Pancreas (tissue), 10 donors: Measurements from ENCODE around the gene TMEM269. TPM values are rescaled to one million over a fixed set of nuclear protein-coding genes. Genes with fewer than 3 reads are reported as not detected.
A peak's percentile ranks its signal among the peaks of the same experiment; 100 is the strongest.

ENCODE experiments used
- ATAC-seq, 4 donors: fragments of 200-7000 bp; cut with Tn5 transposase; one replicate each; pipeline versions ENCODE4 v1.8.0 to v1.9.1; 2020; ENCODE audit warnings: mild to moderate bottlenecking in 4 of 4, moderate library complexity in 4 of 4
- DNase-seq, 6 donors: peaks; one replicate each; pipeline ENCODE4 v3.0.0-alpha.2; 2020
- FAIRE-seq: peaks from 2 replicates; lab custom pipeline; 2012; peaks lifted over from hg19 to GRCh38; lab: Jason Lieb, UNC
- H3K27ac ChIP-seq, 4 donors: fragments of 200-600 bp; sonication (generic); 1 replicate in 3 of 4; 2 replicates in 1 of 4; pipeline versions ENCODE4 v1.5.0 to v1.8.0; 2020
- H3K27me3 ChIP-seq, 4 donors: fragments of 200-600 bp; one replicate each; pipeline ENCODE4 v1.8.0; 2021
- H3K36me3 ChIP-seq, 3 donors: fragments of 200-600 bp; sonication (generic) in 1 of 3; one replicate each; pipeline versions ENCODE4 v1.5.0 to v1.8.0; 2020 to 2021
- H3K4me1 ChIP-seq, 3 donors: fragments of 200-600 bp; one replicate each; pipeline ENCODE4 v1.8.0; 2021
- H3K4me3 ChIP-seq, 4 donors: fragments of 200-600 bp; sonication (generic) in 2 of 4; one replicate each; pipeline versions ENCODE4 v1.5.0 to v1.8.0; 2020 to 2021
- H3K9me3 ChIP-seq, 4 donors: fragments of 200-600 bp; one replicate each; pipeline ENCODE4 v1.8.0; 2021
- CTCF ChIP-seq, 4 donors: fragments of 200-600 bp; sonication (generic) in 3 of 4; IDR thresholded peaks; one replicate each; pipeline versions ENCODE4 v1.5.0 to v1.8.0; 2021; ENCODE audit warnings: antibody characterized with exemption in 4 of 4
- WGBS, 2 donors: extraction: QIAGEN DNeasy Blood & Tissue Kit; methylation state at CpG; one replicate each; pipeline ENCODE4 v1.1.7; 2013; 5-methylcytosine and 5-hydroxymethylcytosine counted together
- intact Hi-C, 3 donors: fragments of 100-400 bp; cut with DNase I; formaldehyde crosslinking; loops; one replicate each; pipeline versions ENCODE4 v1.11.1 to v1.14.2; 2022
- polyA plus RNA-seq, 2 donors: library from polyadenylated mRNA; stranded (reverse); fragments of 200-250 nt; gene quantifications; one replicate each; pipeline ENCODE4 v1.2.3, GENCODE V29; 2013
- total RNA-seq, 6 donors: library from RNA; stranded (reverse); fragmentation: NEBNext Ultra II Directional in 4 of 6; extraction: Animal tissue kit (Norgen Biotek cat#: 25700) in 4 of 6; gene quantifications; one replicate each; pipeline versions ENCODE4 v1.2.1 to v1.2.4, GENCODE V29; 2021 to 2023
- donor health status: healthy with polysubstance abuse.
- donor health status: DM: no; HTN: no; CAD: no; lungs with moderate emphysema.
- donor health status: DM: no; HTN: no; CAD: no.
- donor health status: control.
- donor health status: control.
- donor health status: Bipolar disorder and iron deficiency.
- donor health status: DM: yes; HTN: yes; CAD: no.
- donor health status: DM: no; HTN: no; CAD: no.
- donor health status: DM: no; HTN: no; CAD: no.
- donor health status: DM: yes; HTN: yes; CAD: no.

The TMEM269 gene
- total and polyA plus RNA-seq, 8 donors, result 0.04 to 0.35 (median 0.21) TPM; not detected in 4

- no peak for ATAC-seq
- no peak for DNase-seq
- H3K27ac ChIP-seq, result no peak overlapping the region
- WGBS, 2 donors, result 88 to 97% methylated on average over 7 to 8 of the region's 8 CpGs
- FAIRE-seq, result no peak
- intact Hi-C loops, result no loop called here
- H3K9me3 ChIP-seq, result no peaks in the 10 kb centered on the region
- no peak overlapping the region for H3K4me3 ChIP-seq
- H3K27me3 ChIP-seq, result no peaks in the 10 kb centered on the region
- H3K36me3 ChIP-seq, result no peaks in the 10 kb centered on the region
- TF ChIP-seq CTCF (IDR thresholded peaks at IDR 0.05), result no peak
- H3K4me1 ChIP-seq, result no peaks in the 10 kb centered on the region
Measured at GRCh38 chr1:42736571-42737200, 48.1 kb upstream of the TMEM269 start.

GRCh38 chr1:42737257-42737656 is 47.5 kb upstream of the TMEM269 start:
- peak; percentile 72 to 91 (median 88) for ATAC-seq
- no peak overlapping the region for H3K27ac ChIP-seq
- no peak for TF ChIP-seq CTCF (IDR thresholded peaks at IDR 0.05)

GRCh38 chr1:42737986-42738677 is 46.7 kb upstream of the TMEM269 start:
- Histone ChIP-seq H3K4me1 (no peaks in the 10 kb centered on the region), H3K4me3 (no peak overlapping the region), H3K36me3 (no peaks in the 10 kb centered on the region), H3K27ac (no peak overlapping the region), H3K27me3 (no peaks in the 10 kb centered on the region), H3K9me3 (no peaks in the 10 kb centered on the region)
- 85% methylated on average over 21 of the region's 21 CpGs for WGBS, 2 donors
- peak in 1 of 6 donors; percentile 72 for DNase-seq
- FAIRE-seq, result no peak
- intact Hi-C loops, result no loop called here
- ATAC-seq, result no peak
- TF ChIP-seq CTCF (IDR thresholded peaks at IDR 0.05), result no peak

More at GRCh38 chr1:42737257-42737656, 47.5 kb upstream of the TMEM269 start:
- Histone ChIP-seq H3K9me3 (no peaks in the 10 kb centered on the region), H3K4me1 (no peaks in the 10 kb centered on the region), H3K27me3 (no peaks in the 10 kb centered on the region), H3K4me3 (no peak overlapping the region), H3K36me3 (no peaks in the 10 kb centered on the region)
- FAIRE-seq (no peak), DNase-seq (peak; percentile 60 to 87 (median 76))
- intact Hi-C loops, result no loop called here
- WGBS, 2 donors, result 33 to 38% methylated on average over 5 of the region's 5 CpGs

GRCh38 chr1:42738678-42739226 is 46.0 kb upstream of the TMEM269 start:
- no peak for FAIRE-seq
- intact Hi-C loops, result no loop called here
- Histone ChIP-seq H3K27me3 (no peaks in the 10 kb centered on the region), H3K36me3 (no peaks in the 10 kb centered on the region), H3K9me3 (no peaks in the 10 kb centered on the region), H3K27ac (no peak overlapping the region), H3K4me1 (no peaks in the 10 kb centered on the region), H3K4me3 (no peak overlapping the region)
- DNase-seq, result no peak
- no peak for ATAC-seq
- TF ChIP-seq CTCF (IDR thresholded peaks at IDR 0.05), result no peak
- WGBS, 2 donors, result 82% methylated on average over 8 of the region's 8 CpGs
